GM23338 (cell line): ENCODE data around the gene PRKAG1. TPM values are rescaled to one million over a fixed set of nuclear protein-coding genes. Genes with fewer than 3 reads are reported as not detected.

Experiments
- ATAC-seq: fragments of 200-7000 bp; cut with Tn5 transposase; 3 replicates; pipeline ENCODE4 v1.9.1; 2020
- DNase-seq: peaks from one replicate; pipeline ENCODE4 v3.0.0-alpha.2; 2015; ENCODE audit warnings: low spot score
- H2AFZ ChIP-seq: fragments of 200-600 bp; sonication (generic); 2 replicates; pipeline ENCODE4 v1.8.0; 2016; ENCODE audit warnings: antibody characterized with exemption, mild to moderate bottlenecking, moderate library complexity
- H3F3A ChIP-seq: fragments of 200-600 bp; sonication (generic); replicated peaks from 2 replicates; pipeline ENCODE4 v1.8.0; 2017; ENCODE audit warnings: antibody characterized with exemption, mixed run types, low read depth
- H3K27ac ChIP-seq: fragments of 200-600 bp; sonication (generic); 2 replicates; pipeline ENCODE4 v1.6.1; 2016; ENCODE audit warnings: low read depth
- H3K27me3 ChIP-seq: fragments of 200-600 bp; sonication (generic); 2 replicates; pipeline ENCODE4 v1.8.0; 2016; ENCODE audit warnings: mild to moderate bottlenecking, mixed run types, moderate library complexity; ENCODE audit not compliant: insufficient read depth
- H3K36me3 ChIP-seq: fragments of 200-600 bp; sonication (generic); 2 replicates; pipeline ENCODE4 v1.8.0; 2016; ENCODE audit warnings: mild to moderate bottlenecking; ENCODE audit not compliant: insufficient read depth
- H3K4me1 ChIP-seq: fragments of 200-600 bp; sonication (generic); 2 replicates; pipeline ENCODE4 v1.8.0; 2016; ENCODE audit warnings: mild to moderate bottlenecking, moderate library complexity; ENCODE audit not compliant: insufficient read depth
- H3K4me2 ChIP-seq: fragments of 200-600 bp; sonication (generic); 2 replicates; pipeline ENCODE4 v1.7.1; 2017; ENCODE audit warnings: mixed run types
- H3K4me3 ChIP-seq: fragments of 200-600 bp; sonication (generic); 2 replicates; pipeline ENCODE4 v1.6.1; 2016; ENCODE audit warnings: mixed run types
- H3K79me2 ChIP-seq: fragments of 200-600 bp; sonication (generic); replicated peaks from 2 replicates; pipeline ENCODE4 v1.8.0; 2017; ENCODE audit warnings: mild to moderate bottlenecking; ENCODE audit not compliant: insufficient read depth
- H3K9me2 ChIP-seq: fragments of 200-600 bp; sonication (generic); 2 replicates; pipeline ENCODE4 v1.8.0; 2017; ENCODE audit not compliant: insufficient read depth
- H4K20me1 ChIP-seq: fragments of 200-600 bp; sonication (generic); replicated peaks from 2 replicates; pipeline ENCODE4 v1.8.0; 2017; ENCODE audit warnings: mild to moderate bottlenecking; ENCODE audit not compliant: insufficient read depth
- H3K27ac Mint-ChIP-seq: 2 replicates; pipeline ENCODE4 v1.8.0; 2020; ENCODE audit warnings: inconsistent platforms, mild to moderate bottlenecking, moderate library complexity, mixed read lengths
- H3K27me3 Mint-ChIP-seq: 3 replicates; pipeline ENCODE4 v1.8.0; 2022; ENCODE audit warnings: low read depth, mild to moderate bottlenecking, moderate library complexity, mixed read lengths, inconsistent platforms; ENCODE audit not compliant: insufficient read depth, poor library complexity
- H3K36me3 Mint-ChIP-seq: 3 replicates; pipeline ENCODE4 v1.8.0; 2021; ENCODE audit warnings: low read depth, mild to moderate bottlenecking, inconsistent platforms, moderate library complexity, mixed read lengths
- H3K4me1 Mint-ChIP-seq: 3 replicates; pipeline ENCODE4 v1.8.0; 2020; ENCODE audit warnings: mild to moderate bottlenecking, inconsistent platforms, mixed read lengths
- H3K4me3 Mint-ChIP-seq: 3 replicates; pipeline ENCODE4 v1.8.0; 2021; ENCODE audit warnings: moderate library complexity, mild to moderate bottlenecking, inconsistent platforms, mixed read lengths
- H3K9me3 Mint-ChIP-seq: 3 replicates; pipeline ENCODE4 v1.8.0; 2020; ENCODE audit warnings: moderate library complexity, mild to moderate bottlenecking, inconsistent platforms, mixed read lengths
- CREB1 ChIP-seq: fragments of 250-450 bp; sonication (Bioruptor Pico); IDR thresholded peaks from 2 replicates; pipeline ENCODE4 v1.5.0; 2020; ENCODE audit warnings: low read depth, mild to moderate bottlenecking, moderate library complexity
- EZH2 ChIP-seq: fragments of 200-600 bp; sonication (generic); IDR thresholded peaks from one replicate; pipeline ENCODE4 v1.8.0; 2017; ENCODE audit warnings: antibody characterized with exemption, mild to moderate bottlenecking, low read depth; ENCODE audit not compliant: unreplicated experiment
- EZH2phosphoT487 ChIP-seq: fragments of 200-600 bp; sonication (generic); IDR thresholded peaks from one replicate; pipeline ENCODE4 v1.8.1; 2018; ENCODE audit warnings: antibody characterized with exemption; ENCODE audit not compliant: unreplicated experiment
- JUNB ChIP-seq: IDR thresholded peaks from one replicate; pipeline ENCODE4 v1.6.1; 2016; ENCODE audit warnings: antibody characterized with exemption; ENCODE audit not compliant: unreplicated experiment
- NANOG ChIP-seq: IDR thresholded peaks from 2 replicates; pipeline ENCODE4 v1.6.1; 2016; ENCODE audit warnings: antibody characterized with exemption, borderline replicate concordance
- STAT1 ChIP-seq: IDR thresholded peaks from one replicate; pipeline ENCODE4 v1.6.1; 2016; ENCODE audit warnings: antibody characterized with exemption; ENCODE audit not compliant: unreplicated experiment
- ZNF114 ChIP-seq: fragments of 250-450 bp; sonication (Bioruptor Pico); IDR thresholded peaks from 2 replicates; pipeline ENCODE4 v1.5.0; 2020; ENCODE audit warnings: mild to moderate bottlenecking, moderate library complexity
- ZNF331 ChIP-seq: fragments of 250-450 bp; sonication (Bioruptor Pico); IDR thresholded peaks from 2 replicates; pipeline ENCODE4 v1.5.0; 2020; ENCODE audit warnings: low read depth, mild to moderate bottlenecking, moderate library complexity
- polyA plus RNA-seq: library from polyadenylated mRNA; unstranded; fragments of >200 nt; fragmentation: Nextera tagmentation; extraction: Ambion mirVana; gene quantifications from 2 replicates; pipeline ENCODE4 v1.2.1, GENCODE V29; 2016
- total RNA-seq: library from RNA; depleted of rRNA; stranded (reverse); fragments of >200 nt; shearing (Covaris generic); gene quantifications from 2 replicates; pipeline ENCODE4 v1.2.3, GENCODE V29; 2014
- TF ChIP-seq, protein P1 (sequence below), 2 experiments: fragments of 200-600 bp in 1 of 2; sonication (generic) in 1 of 2; conservative IDR thresholded peaks; 2 replicates each; pipeline versions ENCODE4 v1.5.1 to v1.6.1; 2016 to 2017; ENCODE audit warnings: antibody characterized with exemption in 2 of 2, low read depth in 2 of 2, mild to moderate bottlenecking in 2 of 2, moderate library complexity in 1 of 2
- TF ChIP-seq, protein P2 (sequence below): fragments of 250-450 bp; sonication (Bioruptor Pico); IDR thresholded peaks from 2 replicates; pipeline ENCODE4 v1.5.0; 2020; ENCODE audit warnings: mild to moderate bottlenecking, moderate library complexity
- TF ChIP-seq, protein P3 (sequence below): IDR thresholded peaks from one replicate; pipeline ENCODE4 v1.6.1; 2018; ENCODE audit warnings: antibody characterized with exemption; ENCODE audit not compliant: unreplicated experiment

PRKAG1 gene
- total and polyA plus RNA-seq, 2 experiments from 2014 or later, result 19.9 to 35.4 TPM

DNA sequence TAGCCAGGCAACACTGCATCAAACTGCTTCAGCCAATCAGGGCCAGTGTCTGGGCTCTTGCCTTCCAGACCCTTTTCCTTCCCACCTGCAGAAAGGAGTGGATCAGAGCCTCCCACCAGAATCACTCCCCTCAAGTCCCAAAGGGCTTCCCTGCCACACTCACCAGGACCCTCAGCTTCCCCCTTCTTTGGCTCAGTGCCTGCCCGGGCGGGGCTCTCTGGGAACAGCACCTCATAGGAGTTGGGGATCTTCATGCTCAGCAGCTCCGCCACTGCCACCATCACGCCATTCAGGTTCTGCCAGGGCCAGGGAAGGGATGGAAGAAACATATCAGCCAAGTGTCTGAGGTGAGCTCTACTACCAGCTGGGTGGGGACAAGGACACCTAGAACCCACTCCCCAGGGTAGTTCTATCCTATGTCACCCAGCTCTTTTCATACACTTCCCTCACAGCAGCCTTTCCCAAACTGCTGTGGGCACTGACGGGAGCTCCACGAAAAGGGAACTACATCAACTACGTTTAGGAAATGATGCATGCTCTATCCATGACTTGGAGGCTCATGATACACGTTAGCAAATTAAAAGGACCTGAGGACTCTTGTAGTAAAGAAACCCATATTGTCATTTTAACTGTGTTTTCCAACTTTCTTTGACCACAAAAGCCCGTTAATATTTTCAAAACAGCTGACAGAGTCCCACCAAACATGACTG lies 9.4 kb upstream of the PRKAG1 start:
- Histone ChIP-seq H4K20me1 (peaks cover 16% of the 10 kb centered on the region), H3K27ac (no peak overlapping the region), H3K27me3 (no peaks in the 10 kb centered on the region), H3F3A (no peaks in the 10 kb centered on the region), H3K4me1 (no peaks in the 10 kb centered on the region), H3K4me3 (no peak overlapping the region), H3K79me2 (no peaks in the 10 kb centered on the region), H3K4me2 (no peak overlapping the region), H2AFZ (no peak overlapping the region), H3K9me2 (no peaks in the 10 kb centered on the region), H3K36me3 (peaks cover 43% of the 10 kb centered on the region)
- Mint-ChIP-seq H3K9me3 (no peaks in the 10 kb centered on the region), H3K36me3 (peaks cover 79% of the 10 kb centered on the region), H3K27ac (no peak overlapping the region), H3K4me1 (no peaks in the 10 kb centered on the region), H3K4me3 (no peak overlapping the region), H3K27me3 (peaks cover 10% of the 10 kb centered on the region)
- no peak for DNase-seq
- TF ChIP-seq, protein P1, sequence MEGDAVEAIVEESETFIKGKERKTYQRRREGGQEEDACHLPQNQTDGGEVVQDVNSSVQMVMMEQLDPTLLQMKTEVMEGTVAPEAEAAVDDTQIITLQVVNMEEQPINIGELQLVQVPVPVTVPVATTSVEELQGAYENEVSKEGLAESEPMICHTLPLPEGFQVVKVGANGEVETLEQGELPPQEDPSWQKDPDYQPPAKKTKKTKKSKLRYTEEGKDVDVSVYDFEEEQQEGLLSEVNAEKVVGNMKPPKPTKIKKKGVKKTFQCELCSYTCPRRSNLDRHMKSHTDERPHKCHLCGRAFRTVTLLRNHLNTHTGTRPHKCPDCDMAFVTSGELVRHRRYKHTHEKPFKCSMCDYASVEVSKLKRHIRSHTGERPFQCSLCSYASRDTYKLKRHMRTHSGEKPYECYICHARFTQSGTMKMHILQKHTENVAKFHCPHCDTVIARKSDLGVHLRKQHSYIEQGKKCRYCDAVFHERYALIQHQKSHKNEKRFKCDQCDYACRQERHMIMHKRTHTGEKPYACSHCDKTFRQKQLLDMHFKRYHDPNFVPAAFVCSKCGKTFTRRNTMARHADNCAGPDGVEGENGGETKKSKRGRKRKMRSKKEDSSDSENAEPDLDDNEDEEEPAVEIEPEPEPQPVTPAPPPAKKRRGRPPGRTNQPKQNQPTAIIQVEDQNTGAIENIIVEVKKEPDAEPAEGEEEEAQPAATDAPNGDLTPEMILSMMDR (conservative IDR thresholded peaks at IDR 0.05; ENCODE audit: low read depth in 2 of 2), result no peak
- TF ChIP-seq, protein P2, sequence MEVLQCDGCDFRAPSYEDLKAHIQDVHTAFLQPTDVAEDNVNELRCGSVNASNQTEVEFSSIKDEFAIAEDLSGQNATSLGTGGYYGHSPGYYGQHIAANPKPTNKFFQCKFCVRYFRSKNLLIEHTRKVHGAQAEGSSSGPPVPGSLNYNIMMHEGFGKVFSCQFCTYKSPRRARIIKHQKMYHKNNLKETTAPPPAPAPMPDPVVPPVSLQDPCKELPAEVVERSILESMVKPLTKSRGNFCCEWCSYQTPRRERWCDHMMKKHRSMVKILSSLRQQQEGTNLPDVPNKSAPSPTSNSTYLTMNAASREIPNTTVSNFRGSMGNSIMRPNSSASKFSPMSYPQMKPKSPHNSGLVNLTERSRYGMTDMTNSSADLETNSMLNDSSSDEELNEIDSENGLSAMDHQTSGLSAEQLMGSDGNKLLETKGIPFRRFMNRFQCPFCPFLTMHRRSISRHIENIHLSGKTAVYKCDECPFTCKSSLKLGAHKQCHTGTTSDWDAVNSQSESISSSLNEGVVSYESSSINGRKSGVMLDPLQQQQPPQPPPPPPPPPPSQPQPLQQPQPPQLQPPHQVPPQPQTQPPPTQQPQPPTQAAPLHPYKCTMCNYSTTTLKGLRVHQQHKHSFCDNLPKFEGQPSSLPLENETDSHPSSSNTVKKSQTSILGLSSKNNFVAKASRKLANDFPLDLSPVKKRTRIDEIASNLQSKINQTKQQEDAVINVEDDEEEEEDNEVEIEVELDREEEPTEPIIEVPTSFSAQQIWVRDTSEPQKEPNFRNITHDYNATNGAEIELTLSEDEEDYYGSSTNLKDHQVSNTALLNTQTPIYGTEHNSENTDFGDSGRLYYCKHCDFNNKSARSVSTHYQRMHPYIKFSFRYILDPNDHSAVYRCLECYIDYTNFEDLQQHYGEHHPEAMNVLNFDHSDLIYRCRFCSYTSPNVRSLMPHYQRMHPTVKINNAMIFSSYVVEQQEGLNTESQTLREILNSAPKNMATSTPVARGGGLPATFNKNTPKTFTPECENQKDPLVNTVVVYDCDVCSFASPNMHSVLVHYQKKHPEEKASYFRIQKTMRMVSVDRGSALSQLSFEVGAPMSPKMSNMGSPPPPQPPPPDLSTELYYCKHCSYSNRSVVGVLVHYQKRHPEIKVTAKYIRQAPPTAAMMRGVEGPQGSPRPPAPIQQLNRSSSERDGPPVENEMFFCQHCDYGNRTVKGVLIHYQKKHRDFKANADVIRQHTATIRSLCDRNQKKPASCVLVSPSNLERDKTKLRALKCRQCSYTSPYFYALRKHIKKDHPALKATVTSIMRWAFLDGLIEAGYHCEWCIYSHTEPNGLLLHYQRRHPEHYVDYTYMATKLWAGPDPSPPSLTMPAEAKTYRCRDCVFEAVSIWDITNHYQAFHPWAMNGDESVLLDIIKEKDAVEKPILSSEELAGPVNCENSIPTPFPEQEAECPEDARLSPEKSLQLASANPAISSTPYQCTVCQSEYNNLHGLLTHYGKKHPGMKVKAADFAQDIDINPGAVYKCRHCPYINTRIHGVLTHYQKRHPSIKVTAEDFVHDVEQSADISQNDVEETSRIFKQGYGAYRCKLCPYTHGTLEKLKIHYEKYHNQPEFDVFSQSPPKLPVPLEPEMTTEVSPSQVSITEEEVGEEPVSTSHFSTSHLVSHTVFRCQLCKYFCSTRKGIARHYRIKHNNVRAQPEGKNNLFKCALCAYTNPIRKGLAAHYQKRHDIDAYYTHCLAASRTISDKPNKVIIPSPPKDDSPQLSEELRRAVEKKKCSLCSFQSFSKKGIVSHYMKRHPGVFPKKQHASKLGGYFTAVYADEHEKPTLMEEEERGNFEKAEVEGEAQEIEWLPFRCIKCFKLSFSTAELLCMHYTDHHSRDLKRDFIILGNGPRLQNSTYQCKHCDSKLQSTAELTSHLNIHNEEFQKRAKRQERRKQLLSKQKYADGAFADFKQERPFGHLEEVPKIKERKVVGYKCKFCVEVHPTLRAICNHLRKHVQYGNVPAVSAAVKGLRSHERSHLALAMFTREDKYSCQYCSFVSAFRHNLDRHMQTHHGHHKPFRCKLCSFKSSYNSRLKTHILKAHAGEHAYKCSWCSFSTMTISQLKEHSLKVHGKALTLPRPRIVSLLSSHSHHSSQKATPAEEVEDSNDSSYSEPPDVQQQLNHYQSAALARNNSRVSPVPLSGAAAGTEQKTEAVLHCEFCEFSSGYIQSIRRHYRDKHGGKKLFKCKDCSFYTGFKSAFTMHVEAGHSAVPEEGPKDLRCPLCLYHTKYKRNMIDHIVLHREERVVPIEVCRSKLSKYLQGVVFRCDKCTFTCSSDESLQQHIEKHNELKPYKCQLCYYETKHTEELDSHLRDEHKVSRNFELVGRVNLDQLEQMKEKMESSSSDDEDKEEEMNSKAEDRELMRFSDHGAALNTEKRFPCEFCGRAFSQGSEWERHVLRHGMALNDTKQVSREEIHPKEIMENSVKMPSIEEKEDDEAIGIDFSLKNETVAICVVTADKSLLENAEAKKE, result no peak
- TF ChIP-seq JUNB (no peak), NANOG (no peak), EZH2phosphoT487 (no peak), CREB1 (CRISPR knock-in tag) (no peak), EZH2 (no peak), ZNF331 (no peak), ZNF114 (no peak), STAT1 (no peak)
- TF ChIP-seq, protein P3, sequence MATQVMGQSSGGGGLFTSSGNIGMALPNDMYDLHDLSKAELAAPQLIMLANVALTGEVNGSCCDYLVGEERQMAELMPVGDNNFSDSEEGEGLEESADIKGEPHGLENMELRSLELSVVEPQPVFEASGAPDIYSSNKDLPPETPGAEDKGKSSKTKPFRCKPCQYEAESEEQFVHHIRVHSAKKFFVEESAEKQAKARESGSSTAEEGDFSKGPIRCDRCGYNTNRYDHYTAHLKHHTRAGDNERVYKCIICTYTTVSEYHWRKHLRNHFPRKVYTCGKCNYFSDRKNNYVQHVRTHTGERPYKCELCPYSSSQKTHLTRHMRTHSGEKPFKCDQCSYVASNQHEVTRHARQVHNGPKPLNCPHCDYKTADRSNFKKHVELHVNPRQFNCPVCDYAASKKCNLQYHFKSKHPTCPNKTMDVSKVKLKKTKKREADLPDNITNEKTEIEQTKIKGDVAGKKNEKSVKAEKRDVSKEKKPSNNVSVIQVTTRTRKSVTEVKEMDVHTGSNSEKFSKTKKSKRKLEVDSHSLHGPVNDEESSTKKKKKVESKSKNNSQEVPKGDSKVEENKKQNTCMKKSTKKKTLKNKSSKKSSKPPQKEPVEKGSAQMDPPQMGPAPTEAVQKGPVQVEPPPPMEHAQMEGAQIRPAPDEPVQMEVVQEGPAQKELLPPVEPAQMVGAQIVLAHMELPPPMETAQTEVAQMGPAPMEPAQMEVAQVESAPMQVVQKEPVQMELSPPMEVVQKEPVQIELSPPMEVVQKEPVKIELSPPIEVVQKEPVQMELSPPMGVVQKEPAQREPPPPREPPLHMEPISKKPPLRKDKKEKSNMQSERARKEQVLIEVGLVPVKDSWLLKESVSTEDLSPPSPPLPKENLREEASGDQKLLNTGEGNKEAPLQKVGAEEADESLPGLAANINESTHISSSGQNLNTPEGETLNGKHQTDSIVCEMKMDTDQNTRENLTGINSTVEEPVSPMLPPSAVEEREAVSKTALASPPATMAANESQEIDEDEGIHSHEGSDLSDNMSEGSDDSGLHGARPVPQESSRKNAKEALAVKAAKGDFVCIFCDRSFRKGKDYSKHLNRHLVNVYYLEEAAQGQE, result no peak
- no peak for ATAC-seq
